ENCODE results near the gene ANKRD27. TPM values are rescaled to one million over a fixed set of nuclear protein-coding genes. Genes with fewer than 3 reads are reported as not detected.

The ANKRD27 gene
- total and polyA plus RNA-seq, 2 donors = 32.6 to 33.6 TPM

DNA sequence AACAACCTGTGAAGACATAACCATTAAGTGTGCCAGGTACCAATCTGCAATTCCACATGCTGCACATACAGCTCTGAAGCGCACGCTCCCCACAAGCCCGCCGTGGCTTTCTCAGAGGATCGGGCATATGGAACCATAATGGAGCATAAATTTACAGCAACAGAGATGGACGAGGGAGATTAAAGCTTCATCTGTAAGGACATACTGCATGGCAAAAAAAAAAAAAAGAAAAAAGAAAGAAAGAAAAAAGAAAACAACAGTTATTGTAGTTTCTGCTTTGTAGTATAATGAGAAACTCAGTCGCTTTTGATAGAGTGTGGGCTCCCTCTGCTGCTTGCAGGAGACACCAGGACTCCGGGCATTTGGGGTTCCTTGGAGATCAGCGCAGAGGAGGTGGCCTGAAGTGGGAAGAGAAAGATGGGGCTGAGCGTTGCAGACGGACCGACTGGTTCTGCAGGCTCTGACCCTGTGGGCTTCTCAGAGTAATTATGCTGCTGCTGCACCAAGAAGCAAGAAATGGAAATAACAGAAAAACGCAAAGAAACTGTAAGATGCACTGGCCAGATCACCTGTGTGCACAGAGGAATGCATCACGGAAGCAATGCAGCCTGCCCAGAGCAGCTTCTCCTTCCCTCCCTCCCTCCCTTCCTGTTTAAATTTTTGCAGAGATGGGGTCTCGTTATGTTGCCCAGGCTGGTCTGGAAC is 104.7 kb downstream of the ANKRD27 start:
- WGBS = 30% methylated on average over 15 of the region's 15 CpGs
- Histone ChIP-seq H3K36me3 (ENCODE audit: insufficient read depth) (no peaks in the 10 kb centered on the region), H3K27ac (ENCODE audit: low read depth) (no peak overlapping the region), H3K4me1 (ENCODE audit: insufficient read depth) (no peaks in the 10 kb centered on the region), H3K4me3 (ENCODE audit: low read depth, low read length) (no peak overlapping the region)
- DNase-seq (ENCODE audit: extremely low spot score) = peak; percentile 42

DNA sequence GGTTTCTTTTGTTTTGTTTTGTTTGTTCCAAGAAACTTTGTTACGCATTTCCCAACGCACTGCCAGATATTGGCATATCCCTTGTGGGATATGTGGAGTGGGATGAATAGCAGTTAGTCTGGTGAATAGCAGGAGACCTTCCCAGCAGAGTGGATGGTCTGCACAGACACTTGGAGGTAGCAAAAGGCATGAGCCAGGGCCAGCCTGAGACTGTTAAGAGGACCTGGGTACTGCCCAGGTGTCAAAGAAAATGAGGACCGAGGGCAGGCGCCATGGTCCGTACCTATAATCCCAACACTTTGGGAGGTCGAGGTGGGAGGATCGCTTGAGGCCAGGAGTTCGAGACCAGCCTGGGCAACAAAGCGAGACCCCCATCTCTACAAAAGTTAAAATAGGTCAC is 107.5 kb downstream of the ANKRD27 start:
- H3K27ac ChIP-seq (ENCODE audit: low read depth) = no peak overlapping the region
- H3K36me3 ChIP-seq (ENCODE audit: insufficient read depth) = no peaks in the 10 kb centered on the region
- WGBS = 95% methylated on average over 9 of the region's 9 CpGs
- no peak for DNase-seq (ENCODE audit: extremely low spot score)
- no peak overlapping the region for H3K4me3 ChIP-seq (ENCODE audit: low read depth, low read length)
- H3K4me1 ChIP-seq (ENCODE audit: insufficient read depth) = no peaks in the 10 kb centered on the region

DNA sequence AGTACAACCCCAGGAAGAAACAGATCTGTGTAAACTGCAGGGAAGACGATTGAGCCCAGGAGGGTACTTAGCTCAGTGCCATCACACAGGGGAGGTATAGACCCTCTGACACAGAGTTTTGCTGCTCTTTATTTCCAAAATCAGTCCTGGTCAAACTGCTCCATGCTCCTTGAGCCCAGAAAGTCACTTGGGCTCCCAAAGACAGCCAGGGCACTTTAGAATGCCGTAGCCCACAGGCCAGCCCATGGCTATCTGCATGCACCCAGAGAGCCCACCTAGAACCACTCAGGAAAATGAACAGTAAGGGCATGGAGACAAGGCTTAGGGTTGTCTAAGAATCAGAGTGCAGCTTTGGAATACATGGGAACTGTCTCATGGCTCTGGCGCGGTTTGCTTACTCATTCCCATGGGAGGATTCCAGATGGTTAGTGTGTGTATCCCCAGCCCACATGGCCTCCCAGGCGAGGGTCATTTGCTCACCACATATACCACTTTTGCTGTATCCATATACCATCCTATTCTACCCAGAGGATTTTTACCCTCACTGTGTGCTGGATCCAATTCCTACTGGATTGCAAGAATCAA is 108.6 kb downstream of the ANKRD27 start:
- no peaks in the 10 kb centered on the region for H3K4me1 ChIP-seq (ENCODE audit: insufficient read depth)
- no peak overlapping the region for H3K4me3 ChIP-seq (ENCODE audit: low read depth, low read length)
- no peak for DNase-seq (ENCODE audit: extremely low spot score)
- 62% methylated on average over 5 of the region's 5 CpGs for WGBS
- H3K27ac ChIP-seq (ENCODE audit: low read depth) = no peak overlapping the region
- H3K36me3 ChIP-seq (ENCODE audit: insufficient read depth) = no peaks in the 10 kb centered on the region

DNA sequence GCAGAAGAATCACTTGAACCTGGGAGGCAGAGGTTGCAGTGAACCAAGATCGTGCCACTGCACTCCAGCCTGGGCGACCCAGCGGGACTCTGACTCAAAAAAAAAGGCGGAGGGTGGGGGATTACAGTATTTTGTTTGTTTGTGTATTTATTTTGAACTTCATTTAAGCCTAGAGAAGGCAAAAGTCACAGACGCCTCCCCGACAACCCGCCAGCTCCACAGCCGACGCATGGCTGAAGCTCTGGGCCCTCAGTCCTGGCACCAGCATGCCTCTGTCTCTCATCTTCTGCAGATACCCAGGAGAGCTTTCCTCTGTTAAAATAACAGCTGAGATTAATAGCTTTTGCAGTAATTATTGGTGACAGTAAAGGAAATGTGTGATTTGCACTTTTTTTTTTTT is 111.2 kb downstream of the ANKRD27 start:
- WGBS = 89% methylated on average over 9 of the region's 9 CpGs
- DNase-seq (ENCODE audit: extremely low spot score) = no peak
- no peak overlapping the region for H3K27ac ChIP-seq (ENCODE audit: low read depth)
- H3K36me3 ChIP-seq (ENCODE audit: insufficient read depth) = no peaks in the 10 kb centered on the region
- H3K4me1 ChIP-seq (ENCODE audit: insufficient read depth) = no peaks in the 10 kb centered on the region
- no peak overlapping the region for H3K4me3 ChIP-seq (ENCODE audit: low read depth, low read length)

DNA sequence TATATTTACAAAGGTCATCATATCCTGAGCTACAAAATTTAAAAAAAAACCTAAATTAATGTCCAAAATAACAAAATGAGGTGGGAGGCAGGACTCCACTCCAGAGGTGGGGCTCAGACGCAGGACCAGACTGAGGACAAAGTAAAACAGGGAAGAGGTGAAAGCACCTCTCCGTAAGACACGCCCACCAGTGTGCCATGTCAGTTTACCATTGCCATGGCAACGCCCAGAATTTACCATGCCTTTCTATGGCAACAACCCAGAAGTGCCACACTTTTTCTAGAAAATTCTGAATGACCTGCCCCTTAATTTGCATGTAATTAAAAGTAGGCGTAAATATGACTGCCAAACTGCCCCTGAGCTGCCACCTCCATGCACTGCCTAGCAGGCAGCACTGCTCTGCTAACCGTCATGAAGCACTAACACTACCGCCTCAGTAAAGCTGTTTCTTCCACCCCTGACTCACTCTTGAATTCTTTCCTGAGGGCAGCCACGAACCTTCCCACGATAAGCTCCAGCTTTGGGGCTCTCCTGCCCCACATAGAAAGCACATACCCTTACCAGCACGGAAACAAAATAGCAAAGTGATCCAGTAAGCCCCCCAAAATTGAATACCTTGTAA is 116.3 kb downstream of the ANKRD27 start:
- Histone ChIP-seq H3K36me3 (ENCODE audit: insufficient read depth) (peaks cover 2% of the 10 kb centered on the region), H3K27ac (ENCODE audit: low read depth) (no peak overlapping the region), H3K4me1 (ENCODE audit: insufficient read depth) (no peaks in the 10 kb centered on the region), H3K4me3 (ENCODE audit: low read depth, low read length) (no peak overlapping the region)
- 58% methylated on average over 10 of the region's 10 CpGs for WGBS
- DNase-seq (ENCODE audit: extremely low spot score) = no peak

DNA sequence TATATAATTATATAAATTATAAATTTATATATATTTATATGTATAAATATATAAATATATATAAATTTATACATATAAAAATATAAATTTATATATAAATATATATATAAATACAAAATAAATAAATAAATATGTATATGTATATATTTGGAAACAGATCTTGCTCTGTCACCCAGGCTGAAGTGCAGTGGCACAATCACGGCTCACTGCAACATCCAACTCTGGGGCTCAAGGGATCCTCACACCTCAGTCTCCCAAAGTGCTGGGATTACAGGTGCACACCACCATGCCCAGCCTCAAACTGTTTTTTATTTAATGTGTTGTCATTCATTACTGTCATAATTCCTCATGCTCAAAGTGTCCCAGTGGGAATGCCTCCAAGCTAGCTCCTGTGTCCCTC is 119.2 kb downstream of the ANKRD27 start:
- no peak overlapping the region for H3K4me3 ChIP-seq (ENCODE audit: low read depth, low read length)
- H3K27ac ChIP-seq (ENCODE audit: low read depth) = no peak overlapping the region
- H3K36me3 ChIP-seq (ENCODE audit: insufficient read depth) = peaks cover 2% of the 10 kb centered on the region
- H3K4me1 ChIP-seq (ENCODE audit: insufficient read depth) = no peaks in the 10 kb centered on the region
- 90% methylated on average over 1 of the region's 1 CpG for WGBS
- DNase-seq (ENCODE audit: extremely low spot score) = no peak

DNA sequence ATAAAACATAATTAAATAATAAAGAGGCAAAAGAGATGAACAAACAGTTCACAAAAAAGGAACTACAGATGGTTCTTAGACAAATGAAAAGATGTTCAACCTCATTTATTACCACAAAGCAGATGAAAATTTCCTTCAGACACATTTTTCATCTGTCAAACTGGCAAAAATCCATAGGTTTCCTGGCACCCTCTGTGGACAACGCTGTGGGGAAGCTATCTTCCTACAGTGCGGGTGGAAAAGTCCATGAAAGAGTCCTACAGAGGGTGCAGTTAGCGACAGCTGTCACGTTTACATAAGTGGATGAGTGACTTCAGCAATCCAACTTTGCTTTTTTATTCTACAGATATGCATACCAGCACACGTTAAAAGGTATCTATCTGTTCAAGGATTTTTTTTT is 124.3 kb downstream of the ANKRD27 start:
- Histone ChIP-seq H3K27ac (ENCODE audit: low read depth) (no peak overlapping the region), H3K4me3 (ENCODE audit: low read depth, low read length) (no peak overlapping the region), H3K4me1 (ENCODE audit: insufficient read depth) (no peaks in the 10 kb centered on the region), H3K36me3 (ENCODE audit: insufficient read depth) (no peaks in the 10 kb centered on the region)
- WGBS = 62% methylated on average over 5 of the region's 5 CpGs
- DNase-seq (ENCODE audit: extremely low spot score) = no peak

Small RNAs within 50 kb of the gene (small RNA-seq; reads per million reads assigned to genes)
- gene RN7SL789P = not detected
- gene SNORA68B = not detected

Other genes starting within 250 kb of the ANKRD27 start
- 44.8 TPM for gene PDCD5, start 94.0 kb downstream of the ANKRD27 start, total RNA-seq
- gene PDCD5, start 94.0 kb downstream of the ANKRD27 start, polyA plus RNA-seq = 103 TPM
- 1.3 TPM for gene RGS9BP, start 668 bp upstream of the ANKRD27 start, total RNA-seq
- 1.0 TPM for gene RGS9BP, start 668 bp upstream of the ANKRD27 start, polyA plus RNA-seq
- gene NUDT19, start 16.6 kb upstream of the ANKRD27 start, total RNA-seq = 13.1 TPM
- gene NUDT19, start 16.6 kb upstream of the ANKRD27 start, polyA plus RNA-seq = 7.7 TPM
- gene TDRD12, start 44.6 kb upstream of the ANKRD27 start, total RNA-seq = 1.1 TPM
- gene TDRD12, start 44.6 kb upstream of the ANKRD27 start, polyA plus RNA-seq = 0.24 TPM
- gene SLC7A9, start 194.6 kb upstream of the ANKRD27 start, total RNA-seq = 0.79 TPM
- 0.28 TPM for gene SLC7A9, start 194.6 kb upstream of the ANKRD27 start, polyA plus RNA-seq

All from urinary bladder (tissue), 4 donors.